Breast epithelium (tissue), 4 donors: ENCODE measurements around the gene SEMA3C. TPM values are rescaled to one million over a fixed set of nuclear protein-coding genes. Genes with fewer than 3 reads are reported as not detected.

Experiments
- DNase-seq, 2 donors: peaks; one replicate each; pipeline ENCODE4 v3.0.0-alpha.2; 2019; ENCODE audit warnings: low spot score in 2 of 2
- H3K27ac ChIP-seq, 2 donors: fragments of 200-600 bp; sonication (generic) in 1 of 2; one replicate each; pipeline ENCODE4 v1.5.1; 2016 to 2019; ENCODE audit warnings: mild to moderate bottlenecking in 1 of 2
- H3K27me3 ChIP-seq, 2 donors: fragments of 200-600 bp; sonication (generic) in 1 of 2; one replicate each; pipeline versions ENCODE4 v1.5.1 to v1.6.0; 2017 to 2019; ENCODE audit warnings: control low read depth in 1 of 2, mild to moderate bottlenecking in 1 of 2
- H3K36me3 ChIP-seq: fragments of 200-600 bp; one replicate; pipeline ENCODE4 v1.5.1; 2019
- H3K4me1 ChIP-seq, 2 donors: fragments of 200-600 bp; sonication (generic); one replicate each; pipeline ENCODE4 v1.5.1; 2016 to 2019; ENCODE audit warnings: control low read depth in 1 of 2
- H3K4me3 ChIP-seq, 3 donors: fragments of 200-600 bp; sonication (generic); 1 replicate in 2 of 3; 2 replicates in 1 of 3; pipeline ENCODE4 v1.5.1; 2016 to 2019; ENCODE audit warnings: mild to moderate bottlenecking in 3 of 3, moderate library complexity in 2 of 3
- H3K9me3 ChIP-seq, 2 donors: fragments of 200-600 bp; sonication (generic) in 1 of 2; one replicate each; pipeline ENCODE4 v1.5.1; 2016 to 2019; ENCODE audit warnings: control low read depth in 1 of 2
- POLR2A ChIP-seq: fragments of 450-650 bp; IDR thresholded peaks from one replicate; pipeline ENCODE4 v1.6.1; 2016; ENCODE audit warnings: antibody characterized with exemption, mild to moderate bottlenecking, moderate library complexity
- POLR2AphosphoS5 ChIP-seq, 3 donors: sonication (generic); formaldehyde crosslinking; IDR thresholded peaks; one replicate each; pipeline ENCODE4 v1.6.1; 2017; ENCODE audit warnings: antibody characterized with exemption in 3 of 3
- intact Hi-C: fragments of 100-400 bp; cut with DNase I; formaldehyde crosslinking; loops from one replicate; pipeline ENCODE4 v1.15.1; 2023; ENCODE audit warnings: low total_unique reads
- total RNA-seq, 3 donors: library from RNA; depleted of rRNA; stranded (reverse); fragments of >200 nt; gene quantifications; one replicate each; pipeline ENCODE4 v1.1.0, GENCODE V29; 2016
- TF ChIP-seq, protein P1 (sequence below), 3 donors: fragments of 450-650 bp; IDR thresholded peaks; one replicate each; pipeline ENCODE4 v1.5.1; 2016 to 2017; ENCODE audit warnings: antibody characterized with exemption in 3 of 3, mild to moderate bottlenecking in 3 of 3, moderate library complexity in 3 of 3

SEMA3C gene
- total RNA-seq, 3 donors from 2014 or later: 67.5 to 157 (median 108) TPM

DNA sequence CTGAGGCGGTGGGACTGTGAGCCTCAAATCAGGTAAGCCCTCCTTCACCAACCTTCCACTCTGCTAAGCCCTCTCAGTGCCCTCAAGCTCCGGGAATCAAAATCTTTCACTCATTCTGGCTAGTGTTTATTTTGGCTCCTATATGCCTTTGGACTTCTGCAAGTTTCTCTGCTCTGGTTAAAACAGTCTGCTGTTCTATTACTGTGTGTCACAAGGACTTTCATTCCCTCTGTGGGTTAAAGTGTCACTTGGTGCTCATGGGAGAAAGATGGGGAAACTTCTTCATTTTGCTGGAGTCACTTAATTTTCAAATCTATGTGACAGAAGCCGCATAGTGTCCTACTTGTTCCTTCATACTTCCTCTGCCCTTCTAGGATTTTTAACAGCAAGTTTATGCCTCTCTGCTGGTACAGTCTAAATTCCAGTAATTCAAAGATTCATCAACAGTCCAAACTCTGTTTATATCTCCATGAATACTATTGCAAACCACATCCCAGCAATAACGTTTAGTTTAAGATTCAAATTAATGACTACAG, 219.1 kb downstream of the SEMA3C start:
- no peak for TF ChIP-seq POLR2AphosphoS5 (IDR thresholded peaks at IDR 0.05)
- TF ChIP-seq POLR2A: no peak
- TF ChIP-seq, protein P1, sequence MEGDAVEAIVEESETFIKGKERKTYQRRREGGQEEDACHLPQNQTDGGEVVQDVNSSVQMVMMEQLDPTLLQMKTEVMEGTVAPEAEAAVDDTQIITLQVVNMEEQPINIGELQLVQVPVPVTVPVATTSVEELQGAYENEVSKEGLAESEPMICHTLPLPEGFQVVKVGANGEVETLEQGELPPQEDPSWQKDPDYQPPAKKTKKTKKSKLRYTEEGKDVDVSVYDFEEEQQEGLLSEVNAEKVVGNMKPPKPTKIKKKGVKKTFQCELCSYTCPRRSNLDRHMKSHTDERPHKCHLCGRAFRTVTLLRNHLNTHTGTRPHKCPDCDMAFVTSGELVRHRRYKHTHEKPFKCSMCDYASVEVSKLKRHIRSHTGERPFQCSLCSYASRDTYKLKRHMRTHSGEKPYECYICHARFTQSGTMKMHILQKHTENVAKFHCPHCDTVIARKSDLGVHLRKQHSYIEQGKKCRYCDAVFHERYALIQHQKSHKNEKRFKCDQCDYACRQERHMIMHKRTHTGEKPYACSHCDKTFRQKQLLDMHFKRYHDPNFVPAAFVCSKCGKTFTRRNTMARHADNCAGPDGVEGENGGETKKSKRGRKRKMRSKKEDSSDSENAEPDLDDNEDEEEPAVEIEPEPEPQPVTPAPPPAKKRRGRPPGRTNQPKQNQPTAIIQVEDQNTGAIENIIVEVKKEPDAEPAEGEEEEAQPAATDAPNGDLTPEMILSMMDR (IDR thresholded peaks at IDR 0.05): no peak
- Histone ChIP-seq H3K27me3 (no peaks in the 10 kb centered on the region), H3K4me3 (no peak overlapping the region), H3K4me1 (no peaks in the 10 kb centered on the region), H3K27ac (no peak overlapping the region), H3K9me3 (no peaks in the 10 kb centered on the region), H3K36me3 (no peaks in the 10 kb centered on the region)
- intact Hi-C loops: loop anchor here (5.0 kb wide), 2 partner anchors 773 to 993 kb away; no protein-coding TSS in a partner anchor
- no peak for DNase-seq

DNA sequence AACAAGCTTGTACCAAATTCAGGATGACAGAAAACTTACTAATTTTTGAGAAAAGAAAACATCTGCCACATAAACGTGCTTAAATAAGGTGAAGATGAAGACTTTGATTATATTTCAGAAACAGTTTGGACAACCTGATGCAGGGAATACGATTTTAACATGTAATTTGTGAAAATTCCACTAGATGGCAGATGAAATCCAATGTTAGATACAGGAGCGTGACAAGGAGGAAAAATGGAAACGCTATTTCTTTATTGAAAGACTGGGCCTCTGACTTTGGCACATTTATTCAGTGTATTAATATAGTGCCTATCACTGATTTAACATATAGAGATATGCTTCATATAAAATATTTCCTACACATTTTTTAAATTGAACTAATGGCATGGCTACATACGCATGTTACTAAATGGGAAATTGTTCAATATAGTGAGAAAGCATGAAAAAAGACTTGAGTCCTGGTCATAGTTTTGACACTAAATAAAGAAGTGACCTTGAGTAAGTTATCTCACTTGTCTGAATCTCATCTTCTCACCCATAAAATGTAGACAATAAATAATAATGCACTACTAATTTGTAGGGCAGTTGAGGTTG, 219.7 kb downstream of the SEMA3C start:
- Histone ChIP-seq H3K4me1 (no peaks in the 10 kb centered on the region), H3K9me3 (no peaks in the 10 kb centered on the region), H3K27me3 (no peaks in the 10 kb centered on the region), H3K27ac (no peak overlapping the region), H3K36me3 (no peaks in the 10 kb centered on the region), H3K4me3 (no peak overlapping the region)
- intact Hi-C loops: loop anchor here (5.0 kb wide), 1 partner anchor 773 kb away; no protein-coding TSS in a partner anchor
- no peak for DNase-seq
- no peak for TF ChIP-seq POLR2AphosphoS5 (IDR thresholded peaks at IDR 0.05)
- TF ChIP-seq, protein P1 (IDR thresholded peaks at IDR 0.05): peak; percentile 78 to 90 (median 86)
